ENCODE data around the gene ZNF808. TPM values are rescaled to one million over a fixed set of nuclear protein-coding genes. Genes with fewer than 3 reads are reported as not detected.
A peak's percentile ranks its signal among the peaks of the same experiment; 100 is the strongest.
"Not testable (repeated sequence)": the region's sequence is repeated elsewhere in the genome, so short reads cannot be mapped to it uniquely, and the experiment has no call there.

Gene ZNF808
- total and polyA plus RNA-seq, 9 of the 15 experiments (the other 6 are each of a cell fraction or from before 2014, with no cell fraction given) = 3.1 to 20.1 (median 10.9) TPM

DNA sequence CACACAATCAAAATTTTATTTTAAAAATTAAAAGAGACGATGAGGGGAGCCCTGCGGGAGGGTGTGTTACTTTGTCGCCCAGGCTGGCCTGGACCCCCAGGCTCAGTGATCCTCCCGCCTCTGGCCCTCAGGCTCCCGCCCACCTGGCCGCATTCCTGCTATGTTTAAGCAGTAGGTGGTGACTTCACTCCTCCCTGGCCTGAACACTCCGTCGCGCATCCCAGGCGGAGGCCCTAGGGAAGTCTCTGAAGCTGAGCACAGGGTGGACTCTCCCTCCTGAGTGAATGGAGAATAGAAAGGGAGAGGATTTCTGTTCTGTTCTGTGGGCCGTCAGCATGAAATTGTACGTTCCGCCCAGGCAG is 42.2 kb downstream of the ZNF808 start:
- FAIRE-seq; CTCF ChIA-PET (ENCODE audit: low intra/inter-chr PET ratio); H3K27me3 ChIP-seq (ENCODE audit: control insufficient read depth in 2 of 2, insufficient read depth in 2 of 2, low read length in 2 of 2); POLR2A ChIA-PET; intact Hi-C loops (cut with micrococcal nuclease); BruUV-seq (replicated peaks); in situ Hi-C loops (cut with MboI); H3K9me1 ChIP-seq (ENCODE audit: control insufficient read depth, insufficient read depth, low read length); H3K9ac ChIP-seq (ENCODE audit: insufficient read depth in 1 of 2, low read depth in 2 of 2, low read length in 2 of 2); H3K9me3 ChIP-seq (replicated peaks; ENCODE audit: control insufficient read depth, insufficient read depth, low read depth, low read length); H4K20me1 ChIP-seq (replicated peaks; ENCODE audit: control insufficient read depth, insufficient read depth, low read length): not testable (repeated sequence)
- peak overlapping the region; percentile 60 for H2AFZ ChIP-seq (ENCODE audit: low read depth, low read length)
- TF ChIP-seq, protein P1, sequence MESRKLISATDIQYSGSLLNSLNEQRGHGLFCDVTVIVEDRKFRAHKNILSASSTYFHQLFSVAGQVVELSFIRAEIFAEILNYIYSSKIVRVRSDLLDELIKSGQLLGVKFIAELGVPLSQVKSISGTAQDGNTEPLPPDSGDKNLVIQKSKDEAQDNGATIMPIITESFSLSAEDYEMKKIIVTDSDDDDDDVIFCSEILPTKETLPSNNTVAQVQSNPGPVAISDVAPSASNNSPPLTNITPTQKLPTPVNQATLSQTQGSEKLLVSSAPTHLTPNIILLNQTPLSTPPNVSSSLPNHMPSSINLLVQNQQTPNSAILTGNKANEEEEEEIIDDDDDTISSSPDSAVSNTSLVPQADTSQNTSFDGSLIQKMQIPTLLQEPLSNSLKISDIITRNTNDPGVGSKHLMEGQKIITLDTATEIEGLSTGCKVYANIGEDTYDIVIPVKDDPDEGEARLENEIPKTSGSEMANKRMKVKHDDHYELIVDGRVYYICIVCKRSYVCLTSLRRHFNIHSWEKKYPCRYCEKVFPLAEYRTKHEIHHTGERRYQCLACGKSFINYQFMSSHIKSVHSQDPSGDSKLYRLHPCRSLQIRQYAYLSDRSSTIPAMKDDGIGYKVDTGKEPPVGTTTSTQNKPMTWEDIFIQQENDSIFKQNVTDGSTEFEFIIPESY (CRISPR knock-in tag; IDR thresholded peaks at IDR 0.05) = 0 out of 2 replicates have a peak, but pooled peaks have one; percentile 24
- TF ChIP-seq, protein P2, sequence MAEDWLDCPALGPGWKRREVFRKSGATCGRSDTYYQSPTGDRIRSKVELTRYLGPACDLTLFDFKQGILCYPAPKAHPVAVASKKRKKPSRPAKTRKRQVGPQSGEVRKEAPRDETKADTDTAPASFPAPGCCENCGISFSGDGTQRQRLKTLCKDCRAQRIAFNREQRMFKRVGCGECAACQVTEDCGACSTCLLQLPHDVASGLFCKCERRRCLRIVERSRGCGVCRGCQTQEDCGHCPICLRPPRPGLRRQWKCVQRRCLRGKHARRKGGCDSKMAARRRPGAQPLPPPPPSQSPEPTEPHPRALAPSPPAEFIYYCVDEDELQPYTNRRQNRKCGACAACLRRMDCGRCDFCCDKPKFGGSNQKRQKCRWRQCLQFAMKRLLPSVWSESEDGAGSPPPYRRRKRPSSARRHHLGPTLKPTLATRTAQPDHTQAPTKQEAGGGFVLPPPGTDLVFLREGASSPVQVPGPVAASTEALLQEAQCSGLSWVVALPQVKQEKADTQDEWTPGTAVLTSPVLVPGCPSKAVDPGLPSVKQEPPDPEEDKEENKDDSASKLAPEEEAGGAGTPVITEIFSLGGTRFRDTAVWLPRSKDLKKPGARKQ (CRISPR knock-in tag; IDR thresholded peaks at IDR 0.05) = 0 out of 2 replicates have a peak, but pooled peaks have one; percentile 30
- ATAC-seq (peak; percentile 4; the same call in 1 of the 3 replicates), DNase-seq (ENCODE audit: extremely low read depth in 1 of 4, low spot score in 3 of 4) (peak in 3 of 4 experiments; percentile 8 to 17 (median 10))
- H3K4me2 ChIP-seq (ENCODE audit: insufficient read depth, low read length) = peak overlapping the region; percentile 96
- H3K4me1 ChIP-seq (replicated peaks in 1 of 2; ENCODE audit: control insufficient read depth in 2 of 2, insufficient read depth in 2 of 2, low read length in 2 of 2) = peaks cover 2 to 11% of the 10 kb centered on the region in 2 experiments; a peak in 3 of 5 replicates
- H3K27ac ChIP-seq (ENCODE audit: extremely low read depth, low read depth, low read length) = 0 out of 3 replicates have a peak overlapping the region, but pooled peaks have one; percentile 6
- H3K79me2 ChIP-seq (ENCODE audit: control insufficient read depth, insufficient read depth, low read length) = peaks cover 18% of the 10 kb centered on the region
- 63% methylated on average over 13 of the region's 13 CpGs for WGBS (ENCODE audit: insufficient coverage, low coverage, missing lambda C conversion rate)
- H3K36me3 ChIP-seq (ENCODE audit: control insufficient read depth, insufficient read depth, low read length) = peaks cover 25% of the 10 kb centered on the region; the same call in 1 of the 3 replicates
- H3K4me3 ChIP-seq = peak overlapping the region; percentile 72
